Neural crest cell (in vitro differentiated cells): Measurements from ENCODE around the gene GRAMD2A. TPM values are rescaled to one million over a fixed set of nuclear protein-coding genes. Genes with fewer than 3 reads are reported as not detected.

ENCODE experiments used
- DNase-seq: peaks from one replicate; pipeline ENCODE4 v3.0.0; 2021; ENCODE audit warnings: low read depth, mixed read lengths, low spot score
- H3K27ac Mint-ChIP-seq: one replicate; pipeline ENCODE4 v1.8.0; 2021; ENCODE audit warnings: mild to moderate bottlenecking, mixed read lengths; ENCODE audit not compliant: unreplicated experiment
- H3K27me3 Mint-ChIP-seq: 2 replicates; pipeline ENCODE4 v1.8.0; 2021; ENCODE audit warnings: low read depth, mild to moderate bottlenecking, mixed read lengths
- H3K36me3 Mint-ChIP-seq: 2 replicates; pipeline ENCODE4 v1.8.0; 2021; ENCODE audit warnings: low read depth, mild to moderate bottlenecking, mixed read lengths
- H3K4me1 Mint-ChIP-seq: 2 replicates; pipeline ENCODE4 v1.8.0; 2021; ENCODE audit warnings: mixed read lengths
- H3K4me3 Mint-ChIP-seq: one replicate; pipeline ENCODE4 v1.8.0; 2021; ENCODE audit warnings: mild to moderate bottlenecking, mixed read lengths
- H3K9me3 Mint-ChIP-seq: 2 replicates; pipeline ENCODE4 v1.8.0; 2021; ENCODE audit warnings: mixed read lengths
- total RNA-seq: library from RNA; stranded (reverse); gene quantifications from 2 replicates; pipeline ENCODE4 v1.2.1, GENCODE V29; 2021
- TF ChIP-seq, protein P1 (sequence below): fragments of 200-600 bp; sonication (generic); conservative IDR thresholded peaks from 2 replicates; pipeline ENCODE4 v1.5.0; 2021; ENCODE audit warnings: antibody characterized with exemption, mild to moderate bottlenecking

Gene GRAMD2A
- total RNA-seq, 1 donor from 2014 or later = 0.35 TPM

DNA sequence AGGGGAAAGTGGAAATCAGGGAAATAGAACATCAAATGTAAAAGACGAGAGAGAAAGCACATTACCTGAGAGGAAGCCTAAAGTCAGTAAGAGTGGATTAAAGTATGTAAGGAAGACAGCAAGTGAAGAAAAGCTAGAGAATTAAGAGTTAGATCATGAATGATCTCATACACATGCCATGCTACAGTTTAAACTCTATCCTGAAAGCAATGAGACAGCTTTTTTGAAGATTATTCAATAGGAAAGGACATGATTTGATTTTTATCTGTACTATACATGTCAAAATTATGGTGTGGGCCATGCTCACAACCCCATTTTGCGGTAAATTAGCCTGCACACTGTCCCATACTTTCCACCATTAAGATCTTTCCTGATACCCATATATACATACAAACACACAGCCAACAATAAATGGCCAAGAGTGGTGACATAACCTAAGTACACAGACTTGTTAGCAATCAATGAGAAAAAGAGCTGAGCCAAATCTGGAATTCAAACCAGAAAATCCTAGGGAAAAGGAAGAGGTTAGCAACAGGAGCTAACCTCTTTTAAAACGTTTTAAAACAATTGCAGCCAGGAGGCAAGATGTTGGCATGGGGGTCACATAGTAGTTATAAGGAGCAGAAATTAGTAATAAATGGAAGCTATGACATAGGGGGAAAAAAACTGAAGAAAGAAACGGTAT, 84.1 kb downstream of the GRAMD2A start:
- Mint-ChIP-seq H3K4me3 (peak overlapping the region; percentile 39), H3K4me1 (peaks cover 22% of the 10 kb centered on the region), H3K9me3 (no peaks in the 10 kb centered on the region), H3K27me3 (no peaks in the 10 kb centered on the region), H3K36me3 (no peaks in the 10 kb centered on the region), H3K27ac (no peak overlapping the region)
- TF ChIP-seq, protein P1, sequence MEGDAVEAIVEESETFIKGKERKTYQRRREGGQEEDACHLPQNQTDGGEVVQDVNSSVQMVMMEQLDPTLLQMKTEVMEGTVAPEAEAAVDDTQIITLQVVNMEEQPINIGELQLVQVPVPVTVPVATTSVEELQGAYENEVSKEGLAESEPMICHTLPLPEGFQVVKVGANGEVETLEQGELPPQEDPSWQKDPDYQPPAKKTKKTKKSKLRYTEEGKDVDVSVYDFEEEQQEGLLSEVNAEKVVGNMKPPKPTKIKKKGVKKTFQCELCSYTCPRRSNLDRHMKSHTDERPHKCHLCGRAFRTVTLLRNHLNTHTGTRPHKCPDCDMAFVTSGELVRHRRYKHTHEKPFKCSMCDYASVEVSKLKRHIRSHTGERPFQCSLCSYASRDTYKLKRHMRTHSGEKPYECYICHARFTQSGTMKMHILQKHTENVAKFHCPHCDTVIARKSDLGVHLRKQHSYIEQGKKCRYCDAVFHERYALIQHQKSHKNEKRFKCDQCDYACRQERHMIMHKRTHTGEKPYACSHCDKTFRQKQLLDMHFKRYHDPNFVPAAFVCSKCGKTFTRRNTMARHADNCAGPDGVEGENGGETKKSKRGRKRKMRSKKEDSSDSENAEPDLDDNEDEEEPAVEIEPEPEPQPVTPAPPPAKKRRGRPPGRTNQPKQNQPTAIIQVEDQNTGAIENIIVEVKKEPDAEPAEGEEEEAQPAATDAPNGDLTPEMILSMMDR = no peak
- no peak for DNase-seq

DNA sequence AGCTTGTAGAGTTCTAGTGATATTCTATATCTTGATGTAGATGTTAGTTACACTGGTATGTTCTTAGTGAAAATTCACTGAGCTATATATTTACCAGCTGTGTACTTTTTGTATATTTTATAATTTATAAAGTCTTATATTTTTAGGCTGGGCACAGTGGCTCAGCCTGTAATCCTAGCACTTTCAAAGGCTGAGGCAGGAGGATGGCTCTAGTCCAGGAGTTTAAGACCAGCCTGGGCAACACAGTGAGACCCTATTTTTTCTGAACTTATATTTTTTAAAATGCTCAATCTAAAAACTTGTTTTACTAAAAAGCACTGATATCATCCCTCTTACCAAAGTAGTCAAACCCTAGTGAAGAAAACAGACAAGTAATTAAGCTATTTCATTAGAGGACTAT, 84.8 kb downstream of the GRAMD2A start:
- no peak overlapping the region for H3K27ac Mint-ChIP-seq
- no peaks in the 10 kb centered on the region for H3K9me3 Mint-ChIP-seq
- DNase-seq = no peak
- no peaks in the 10 kb centered on the region for H3K36me3 Mint-ChIP-seq
- H3K4me3 Mint-ChIP-seq = no peak overlapping the region
- TF ChIP-seq, protein P1 = no peak
- H3K27me3 Mint-ChIP-seq = no peaks in the 10 kb centered on the region
- peaks cover 20% of the 10 kb centered on the region for H3K4me1 Mint-ChIP-seq

DNA sequence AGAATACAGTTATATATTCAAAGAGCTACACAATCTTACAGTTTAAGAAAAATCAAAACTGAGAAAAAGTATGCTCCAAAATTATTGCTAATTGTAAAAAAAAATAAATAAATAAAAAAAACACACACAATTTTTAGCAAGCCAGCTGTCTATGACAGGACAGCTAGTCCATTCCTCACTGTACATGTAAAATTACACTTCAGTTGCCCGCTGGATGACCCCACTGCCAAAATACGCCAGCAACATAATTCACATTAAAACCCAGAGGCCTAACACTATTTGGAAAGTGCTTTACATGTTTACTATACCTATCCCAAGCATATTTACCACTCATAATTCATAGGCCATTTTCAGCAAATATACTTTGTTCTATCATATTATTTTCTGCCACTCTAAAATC, 85.5 kb downstream of the GRAMD2A start:
- no peak for DNase-seq
- Mint-ChIP-seq H3K36me3 (no peaks in the 10 kb centered on the region), H3K4me1 (peaks cover 19% of the 10 kb centered on the region), H3K9me3 (no peaks in the 10 kb centered on the region), H3K4me3 (no peak overlapping the region), H3K27ac (no peak overlapping the region), H3K27me3 (no peaks in the 10 kb centered on the region)
- TF ChIP-seq, protein P1 = no peak

- no peak for DNase-seq
- Mint-ChIP-seq H3K4me1 (peaks cover 4% of the 10 kb centered on the region), H3K36me3 (no peaks in the 10 kb centered on the region), H3K27ac (no peak overlapping the region), H3K4me3 (no peak overlapping the region), H3K9me3 (no peaks in the 10 kb centered on the region), H3K27me3 (no peaks in the 10 kb centered on the region)
- TF ChIP-seq, protein P1 = no peak
Observed at GRCh38 chr15:72110355-72110754, 87.2 kb downstream of the GRAMD2A start.

Other genes starting within 250 kb of the GRAMD2A start
- gene MYO9A, start 79.6 kb downstream of the GRAMD2A start, total RNA-seq = 31.3 and 33.6 TPM in 2 replicates
- 4.3 and 5.5 TPM in 2 replicates for gene SENP8, start 79.4 kb downstream of the GRAMD2A start, total RNA-seq
- gene PKM, start 33.4 kb upstream of the GRAMD2A start, total RNA-seq = 905 and 917 TPM in 2 replicates
- 83.2 and 88.9 TPM in 2 replicates for gene PARP6, start 74.8 kb upstream of the GRAMD2A start, total RNA-seq
- 1.1 and 1.3 TPM in 2 replicates for gene CELF6, start 122.4 kb upstream of the GRAMD2A start, total RNA-seq
- 59.3 and 63.2 TPM in 2 replicates for gene HEXA, start 178.2 kb upstream of the GRAMD2A start, total RNA-seq
- not detected in 2 replicates for gene TMEM202, start 200.5 kb upstream of the GRAMD2A start, total RNA-seq